HG03060 (cell line): ENCODE measurements around the gene RNF26.

Source experiments
- ATAC-seq: cut with Tn5 transposase; IDR thresholded peaks from one replicate; pipeline ENCODE4 v1.9.1; 2021; ENCODE audit warnings: low read depth, moderate number of reproducible peaks; ENCODE audit not compliant: unreplicated experiment

The RNF26 gene

GRCh38 chr11:119315131-119316015 is 19.0 kb upstream of the RNF26 start:
- ATAC-seq: no peak

GRCh38 chr11:119316016-119316728 is 18.2 kb upstream of the RNF26 start:
- no peak for ATAC-seq

- ATAC-seq: no peak
Measured at GRCh38 chr11:119316729-119317591, 17.4 kb upstream of the RNF26 start, which contains the start of gene MCAM. Gene MCAM, minus strand, starts transcription at chr11:119317130. Its CDS starts 29 bp downstream, at chr11:119317101.

GRCh38 chr11:119317592-119318239 is 16.6 kb upstream of the RNF26 start:
- no peak for ATAC-seq

GRCh38 chr11:119318240-119319135 is 15.8 kb upstream of the RNF26 start:
- ATAC-seq: no peak

- ATAC-seq: no peak
Measured at GRCh38 chr11:119319136-119319699, 15.1 kb upstream of the RNF26 start.

- no peak for ATAC-seq
Measured at GRCh38 chr11:119319700-119320239, 14.6 kb upstream of the RNF26 start.

- ATAC-seq: no peak
Measured at GRCh38 chr11:119320240-119320775, 14.0 kb upstream of the RNF26 start.

- ATAC-seq: no peak
Measured at GRCh38 chr11:119320776-119321524, 13.4 kb upstream of the RNF26 start.

GRCh38 chr11:119322360-119322739 is 12.0 kb upstream of the RNF26 start:
- no peak for ATAC-seq

- ATAC-seq: no peak
Measured at GRCh38 chr11:119322921-119323531, 11.3 kb upstream of the RNF26 start.

- no peak for ATAC-seq
Measured at GRCh38 chr11:119323532-119324033, 10.7 kb upstream of the RNF26 start.

- no peak for ATAC-seq
Measured at GRCh38 chr11:119324189-119324588, 10.1 kb upstream of the RNF26 start.

GRCh38 chr11:119329320-119329719 is 5.0 kb upstream of the RNF26 start:
- ATAC-seq: no peak

- ATAC-seq: no peak
Measured at GRCh38 chr11:119330237-119330636, 4.1 kb upstream of the RNF26 start.

GRCh38 chr11:119332111-119332765 is 2.1 kb upstream of the RNF26 start:
- no peak for ATAC-seq
